ENCODE data around the gene PFDN1.

GRCh38 chr5:140234377-140234989 is 68.4 kb downstream of the PFDN1 start:
- no peak for TF ChIP-seq REST (IDR thresholded peaks at IDR 0.05; ENCODE audit: insufficient replicate concordance, low read depth)
- no peak for TF ChIP-seq POLR2AphosphoS5 (IDR thresholded peaks at IDR 0.05; ENCODE audit: low read depth)

Measured in HL-60 (cell line).